DMS153 (cell line): ENCODE measurements around the gene TNNT1.
"Not testable (repeated sequence)": the region's sequence is repeated elsewhere in the genome, so short reads cannot be mapped to it uniquely, and the experiment has no call there.

ENCODE experiments used
- DNase-seq: peaks from one replicate; lab custom pipeline; 2025; lab: John Stamatoyannopoulos, UW

The TNNT1 gene, protein sequence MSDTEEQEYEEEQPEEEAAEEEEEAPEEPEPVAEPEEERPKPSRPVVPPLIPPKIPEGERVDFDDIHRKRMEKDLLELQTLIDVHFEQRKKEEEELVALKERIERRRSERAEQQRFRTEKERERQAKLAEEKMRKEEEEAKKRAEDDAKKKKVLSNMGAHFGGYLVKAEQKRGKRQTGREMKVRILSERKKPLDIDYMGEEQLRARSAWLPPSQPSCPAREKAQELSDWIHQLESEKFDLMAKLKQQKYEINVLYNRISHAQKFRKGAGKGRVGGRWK

DNA sequence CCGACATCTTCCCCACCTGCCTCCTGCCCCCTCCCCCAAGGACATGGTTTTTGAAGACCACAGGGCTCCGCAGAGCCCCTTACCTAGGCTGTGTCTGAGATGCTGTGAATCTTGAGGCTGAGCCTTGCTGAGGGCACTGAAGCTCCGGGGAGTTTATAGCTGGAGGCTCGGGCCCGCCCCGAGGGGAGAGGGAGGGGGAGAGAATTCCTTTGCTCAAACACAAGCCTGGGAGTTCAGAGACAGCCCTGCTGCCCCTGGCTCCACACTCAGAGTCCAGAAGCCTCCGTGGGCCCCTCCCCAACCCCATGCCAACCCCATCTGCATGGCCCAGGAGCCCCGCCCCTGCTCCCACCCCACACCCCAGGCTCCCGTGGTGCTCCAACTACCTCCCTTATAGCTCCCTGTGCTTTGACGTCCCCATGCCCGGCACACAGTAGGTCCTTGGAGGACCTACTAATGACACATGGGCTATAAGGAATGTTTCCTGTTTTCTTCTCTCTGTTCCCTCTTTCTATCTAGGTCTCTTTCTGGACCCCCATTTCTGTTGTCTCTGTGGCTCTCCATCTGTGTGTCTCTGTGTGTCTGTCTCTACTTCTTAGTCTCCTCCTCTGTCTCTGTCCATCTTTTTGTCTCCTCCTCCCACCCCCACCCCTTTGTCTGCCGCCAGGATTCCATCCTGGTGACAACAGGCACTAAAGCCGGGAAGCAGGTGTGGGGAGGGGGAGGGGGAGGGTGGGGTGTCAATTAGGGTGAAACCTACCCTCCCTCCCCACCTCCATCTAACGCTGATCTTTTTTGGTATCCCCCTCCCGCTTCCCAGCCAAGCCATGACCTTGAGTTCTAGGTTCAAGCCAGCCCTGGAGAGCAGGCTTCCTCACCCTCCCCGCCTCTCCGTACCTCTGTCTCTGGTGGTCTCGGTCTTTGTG lies at the start of gene TNNT1:
Gene TNNT1, minus strand, starts transcription at position 129 of the 926 bp plus-strand sequence. CDS start 2,049 bp downstream, outside the sequence.
- no peak for DNase-seq

DNA sequence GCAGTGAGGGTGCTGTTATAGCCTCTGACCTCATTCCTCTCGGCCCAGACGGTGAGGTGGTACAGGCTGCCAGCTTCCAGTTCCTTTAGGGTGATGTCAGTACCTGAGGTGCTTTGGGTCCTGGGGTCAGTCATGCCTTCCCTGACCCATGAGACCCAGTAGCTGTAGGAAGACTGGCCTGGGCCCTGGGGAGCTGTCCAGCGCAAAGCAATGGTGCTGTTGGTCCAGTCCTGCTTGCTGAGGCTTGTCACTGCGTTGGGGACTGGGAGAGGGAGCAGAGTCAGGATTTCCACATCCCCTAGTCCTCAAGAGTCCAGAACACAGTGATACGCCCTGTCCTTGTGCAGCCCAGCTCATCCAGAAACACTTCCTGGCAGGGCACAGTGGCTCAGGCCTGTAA lies 49.6 kb upstream of the TNNT1 start:
- no peak for DNase-seq

GRCh38 chr19:55197528-55197927 lies 48.5 kb upstream of the TNNT1 start:
- no peak for DNase-seq

- DNase-seq = no peak
These were observed 47.8 kb upstream of the TNNT1 start for GRCh38 chr19:55196803-55197202.

GRCh38 chr19:55193481-55193880 lies 44.5 kb upstream of the TNNT1 start:
- no peak for DNase-seq

DNA sequence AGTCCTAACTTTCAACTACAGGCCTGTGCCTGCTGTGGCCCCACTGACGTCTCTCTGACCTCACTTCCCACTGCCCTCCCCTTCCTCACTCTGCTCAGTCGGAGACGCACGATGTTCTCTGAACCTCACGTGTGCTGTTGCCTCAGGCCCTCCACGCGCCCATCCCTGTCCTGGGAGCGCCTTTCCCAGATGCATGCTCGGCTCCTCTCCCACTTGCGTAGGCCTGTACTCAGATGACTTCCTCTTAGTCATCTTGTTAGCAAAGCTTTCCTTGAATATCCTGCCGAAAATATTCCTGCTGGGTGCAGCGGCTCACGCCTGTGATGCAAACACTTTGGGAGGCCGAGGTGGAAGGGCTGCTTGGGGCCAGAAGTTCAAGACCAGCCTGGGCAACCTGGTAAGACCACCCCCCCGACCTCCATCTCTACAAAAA lies 40.4 kb upstream of the TNNT1 start:
- no peak for DNase-seq

DNA sequence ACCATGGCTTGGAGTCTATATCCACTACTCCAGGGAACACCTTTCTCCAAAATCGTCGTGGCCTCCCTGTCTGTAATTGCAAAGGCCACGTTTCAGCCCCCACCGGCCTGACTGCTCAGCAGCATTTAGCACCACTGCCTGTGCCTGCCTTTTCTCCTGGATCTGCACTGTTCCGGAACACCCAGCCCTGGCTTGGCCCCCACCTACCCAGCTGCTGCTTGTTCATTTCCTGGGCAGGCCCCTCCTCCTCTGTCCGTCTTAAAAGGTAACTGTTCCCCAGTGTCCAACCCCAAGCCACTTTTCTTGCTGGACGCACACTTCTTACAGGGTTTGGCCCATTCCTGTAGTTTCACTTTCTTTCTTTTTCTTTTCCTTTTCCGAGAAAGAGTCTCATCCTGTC lies 39.6 kb upstream of the TNNT1 start:
- no peak for DNase-seq

- DNase-seq = no peak
These were observed 37.1 kb upstream of the TNNT1 start for GRCh38 chr19:55186080-55186479.

DNA sequence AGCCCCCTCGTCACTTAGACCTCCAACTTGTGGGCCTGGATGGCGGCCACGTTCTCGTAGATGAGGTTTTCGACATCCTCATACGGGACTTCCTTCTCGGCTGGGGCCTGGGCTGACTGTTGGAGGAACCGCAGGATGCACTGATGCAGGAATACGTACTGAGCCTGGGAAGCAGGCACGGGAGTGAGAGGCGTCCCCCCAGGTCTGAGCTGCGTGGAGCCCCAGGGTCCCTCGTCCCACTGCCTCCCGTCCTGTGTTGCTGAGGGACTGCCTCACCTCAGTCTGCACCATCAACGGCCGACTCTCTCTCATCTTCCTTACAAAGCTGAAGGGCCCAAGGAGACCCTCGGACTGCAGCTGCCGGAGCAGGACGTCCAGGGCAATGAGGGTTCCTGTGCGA lies 32.7 kb upstream of the TNNT1 start:
- no peak for DNase-seq

- no peak for DNase-seq
These were observed 30.8 kb upstream of the TNNT1 start, which contains the start of gene SYT5 for GRCh38 chr19:55179606-55180484. TSS of gene SYT5 (minus strand) at chr19:55180289. CDS start at chr19:55179041, 1,248 bp downstream.

- DNase-seq = peak; percentile 84
These were observed 30.0 kb upstream of the TNNT1 start for GRCh38 chr19:55178781-55179599.

DNA sequence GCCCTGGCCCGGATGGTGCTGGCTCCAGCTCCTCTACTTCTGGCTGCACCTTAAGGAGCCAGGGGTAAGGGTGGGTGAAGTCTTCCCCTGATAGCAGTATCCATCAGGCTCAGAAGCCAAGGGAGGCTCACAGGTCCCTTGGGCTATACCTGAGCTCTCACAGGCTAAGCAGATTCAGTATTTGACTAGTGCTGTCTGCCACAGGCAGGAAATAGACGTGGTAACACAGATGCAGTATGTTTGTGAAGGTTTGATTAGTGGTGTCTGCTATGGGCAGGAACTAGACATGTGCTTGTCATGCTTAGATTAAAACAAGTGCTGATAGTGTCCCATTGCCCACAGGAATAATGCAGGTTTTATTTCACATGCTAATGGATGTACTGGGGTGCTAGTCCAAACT lies 27.1 kb upstream of the TNNT1 start:
- no peak for DNase-seq

DNA sequence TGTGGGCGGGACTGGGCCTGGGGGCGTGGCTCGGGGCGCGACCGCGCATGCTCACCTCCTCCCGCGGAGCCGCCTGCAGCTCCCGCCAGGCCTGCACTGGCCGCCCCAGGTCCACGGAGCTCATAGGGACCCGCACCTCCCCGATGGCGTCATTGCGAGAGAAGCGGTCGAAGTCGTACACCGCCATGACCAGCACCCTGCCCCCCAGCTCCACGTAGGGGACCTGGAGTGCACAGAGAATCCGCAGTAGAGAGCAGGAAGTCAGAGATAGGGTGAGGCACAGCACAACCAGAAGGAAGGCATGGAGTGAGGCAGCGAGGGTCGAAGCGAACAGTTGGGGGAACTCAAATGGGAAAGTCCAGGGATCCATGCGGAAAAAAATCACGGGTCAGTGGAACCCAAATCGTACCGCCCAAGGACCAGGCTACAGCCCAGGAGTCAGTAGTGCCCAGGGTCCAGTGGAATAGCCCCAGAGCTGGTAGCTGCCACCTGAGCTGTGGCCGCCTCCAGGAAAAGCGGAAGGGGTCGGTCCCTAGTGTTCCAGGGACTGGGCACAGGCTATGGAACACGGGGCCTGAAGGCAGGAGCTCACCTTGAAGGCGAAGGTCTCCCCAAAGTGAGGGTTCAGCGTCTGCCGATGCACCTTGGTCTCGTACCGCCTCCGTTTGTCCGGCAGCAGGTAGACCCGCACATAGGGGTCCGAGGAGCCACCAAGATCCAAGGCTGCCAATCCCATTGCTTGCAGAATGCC lies 26.3 kb upstream of the TNNT1 start:
- no peak for DNase-seq

DNA sequence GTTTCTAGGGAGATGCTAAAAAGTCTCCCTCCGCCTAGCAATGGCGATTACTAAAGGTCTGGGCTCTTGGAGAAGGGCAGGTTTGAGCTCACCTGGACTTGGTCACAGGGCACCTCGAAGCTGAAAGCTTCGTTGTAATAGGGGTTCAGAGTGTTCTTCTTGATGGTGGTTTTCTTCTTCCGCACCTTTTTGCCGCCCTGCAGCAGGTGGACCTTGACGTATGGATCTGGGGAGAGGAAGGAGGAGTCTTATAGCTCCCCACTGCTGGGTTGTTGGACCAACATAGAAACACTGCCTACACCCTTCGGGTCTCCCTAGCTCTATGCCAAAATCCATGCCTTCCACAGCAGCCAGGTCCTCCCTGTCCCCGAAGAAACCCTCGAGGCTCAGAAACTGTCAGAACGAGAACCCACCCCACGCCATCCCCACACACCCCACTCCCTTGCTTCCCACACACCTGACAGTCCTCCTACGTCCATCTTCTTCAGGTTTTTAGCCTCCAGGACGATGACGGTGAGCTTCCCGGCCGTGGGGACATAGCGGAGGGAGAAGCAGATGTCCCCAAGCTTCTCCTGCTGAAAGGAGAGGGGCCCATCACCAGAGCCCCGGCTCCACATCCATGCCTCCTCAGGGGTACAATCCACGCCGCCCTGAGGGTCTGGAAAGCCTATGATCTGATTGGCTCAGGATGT lies 25.6 kb upstream of the TNNT1 start:
- DNase-seq = no peak

DNA sequence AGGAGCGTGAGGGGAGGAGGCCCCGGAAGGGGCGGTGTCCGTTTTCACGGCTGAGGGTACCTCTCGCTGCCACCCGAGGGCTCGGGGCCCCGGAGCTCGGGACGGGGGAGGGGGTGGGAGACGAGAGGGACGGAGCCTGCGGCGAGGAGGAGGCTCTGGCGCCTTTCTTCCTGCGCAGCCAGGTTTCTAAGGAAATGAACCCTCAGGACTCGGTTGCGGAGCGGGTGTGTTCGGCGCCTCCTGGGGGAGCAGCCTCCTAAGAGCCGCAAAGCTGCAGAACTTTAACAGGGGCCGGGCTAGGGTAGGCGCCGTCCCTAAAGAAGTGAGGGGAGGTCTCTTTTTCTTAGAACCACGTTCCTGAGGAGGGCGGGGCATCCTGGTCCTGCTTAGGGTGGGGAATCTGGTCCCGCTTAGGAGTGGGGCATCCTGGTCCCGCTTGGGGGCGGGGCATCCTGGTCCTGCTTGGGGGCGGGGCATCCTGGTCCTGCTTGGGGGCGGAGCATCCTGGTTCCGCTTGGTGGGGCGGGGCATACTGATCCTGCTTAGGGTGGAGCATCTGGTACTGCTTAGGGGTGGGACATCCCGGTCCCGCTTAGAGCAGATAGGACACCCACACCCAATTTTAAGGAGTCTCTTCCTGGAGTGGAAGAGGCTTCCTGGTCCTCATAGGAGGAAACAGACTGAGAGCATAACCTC lies 24.9 kb upstream of the TNNT1 start:
- DNase-seq = peak; percentile 31

DNA sequence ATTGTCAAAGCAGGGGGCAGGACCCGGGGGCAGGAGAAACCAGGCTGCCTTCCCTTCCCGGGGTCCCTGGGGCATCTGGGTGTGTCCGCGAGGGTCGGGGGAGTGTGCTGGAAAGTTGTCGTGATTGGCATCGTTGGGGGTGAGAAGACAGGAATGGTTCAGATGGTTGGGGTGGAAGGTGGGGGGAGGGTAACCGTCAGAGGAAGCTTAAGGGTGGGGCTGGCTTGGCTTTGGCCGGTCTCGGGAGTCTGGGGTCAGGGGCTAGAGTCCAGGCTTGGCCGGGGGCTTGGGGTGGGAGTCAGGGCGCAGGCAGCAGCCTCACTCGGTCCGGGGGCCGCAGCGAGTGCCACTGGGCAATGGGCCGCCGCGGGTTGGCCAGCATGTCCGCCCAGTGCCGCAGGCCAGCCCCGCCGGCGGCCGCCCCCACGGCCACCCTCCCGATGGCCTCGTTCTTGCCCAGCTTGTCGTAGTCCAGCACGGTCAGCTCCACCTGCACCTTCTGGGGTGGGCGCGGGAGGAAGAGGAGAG lies 24.2 kb upstream of the TNNT1 start:
- no peak for DNase-seq

- no peak for DNase-seq
These were observed 23.7 kb upstream of the TNNT1 start for GRCh38 chr19:55172741-55173140.

- not testable (repeated sequence) for DNase-seq
These were observed 23.3 kb upstream of the TNNT1 start for GRCh38 chr19:55172318-55172717.

GRCh38 chr19:55171440-55171839 lies 22.4 kb upstream of the TNNT1 start:
- DNase-seq = no peak
